Suprapubic skin (tissue), 4 donors: Measurements from ENCODE around the gene R3HDM4.

Experiments used
- CTCF ChIP-seq, 2 donors: fragments of 200-600 bp in 1 of 2; fragments of 450-650 bp in 1 of 2; sonication (generic) in 1 of 2; IDR thresholded peaks; one replicate each; pipeline ENCODE4 v1.5.1; 2016 to 2019; ENCODE audit warnings: antibody characterized with exemption in 2 of 2, mild to moderate bottlenecking in 1 of 2, moderate library complexity in 1 of 2
- EP300 ChIP-seq: sonication (generic); formaldehyde crosslinking; IDR thresholded peaks from one replicate; pipeline ENCODE4 v1.6.1; 2017; ENCODE audit warnings: antibody characterized with exemption
- POLR2A ChIP-seq, 2 donors: fragments of 450-650 bp; IDR thresholded peaks; one replicate each; pipeline ENCODE4 v1.6.1; 2017; ENCODE audit warnings: antibody characterized with exemption in 2 of 2, mild to moderate bottlenecking in 2 of 2, moderate library complexity in 2 of 2
- POLR2AphosphoS5 ChIP-seq, 3 donors: sonication (generic); formaldehyde crosslinking; IDR thresholded peaks; one replicate each; pipeline ENCODE4 v1.6.1; 2017; ENCODE audit warnings: antibody characterized with exemption in 3 of 3

DNA sequence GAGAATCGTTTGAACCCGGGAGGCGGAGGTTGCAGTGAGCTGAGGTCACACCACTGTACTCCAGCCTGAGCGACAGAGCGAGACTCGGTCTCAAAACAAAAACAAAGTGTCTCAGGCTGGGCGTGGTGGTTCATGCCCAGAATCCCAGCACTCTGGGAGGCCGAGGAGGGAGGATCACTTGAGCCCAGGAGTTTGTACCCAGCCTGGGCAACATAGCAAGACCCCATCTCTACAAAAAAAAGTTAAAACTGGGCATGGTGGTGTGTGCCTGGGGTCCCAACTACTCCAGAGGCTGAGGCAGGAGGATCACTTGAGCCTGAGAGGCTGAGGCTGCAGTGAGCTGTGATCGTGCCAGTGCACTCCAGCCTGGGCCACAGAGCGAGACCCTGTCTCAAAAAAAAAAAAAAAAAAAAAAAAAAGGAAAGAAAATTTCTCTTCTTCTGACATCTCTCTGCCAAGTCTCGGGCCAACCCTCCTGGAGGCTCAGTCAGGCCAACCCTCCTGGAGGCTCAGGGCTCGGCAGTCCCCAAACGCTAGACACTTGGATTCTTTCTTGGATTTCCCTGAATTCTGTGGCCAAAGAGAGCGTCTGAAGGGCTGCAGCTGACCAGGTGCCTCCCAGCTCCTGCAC lies 39.1 kb upstream of the R3HDM4 start:
- no peak for TF ChIP-seq CTCF (IDR thresholded peaks at IDR 0.05)
- no peak for TF ChIP-seq POLR2AphosphoS5 (IDR thresholded peaks at IDR 0.05)
- TF ChIP-seq POLR2A (IDR thresholded peaks at IDR 0.05), result no peak
- no peak for TF ChIP-seq EP300
